Fibroblast of lung (primary cell): ENCODE measurements around the gene OCIAD1. TPM values are rescaled to one million over a fixed set of nuclear protein-coding genes. Genes with fewer than 3 reads are reported as not detected.

Experiments used
- DNase-seq, 2 donors: peaks; one replicate each; pipeline versions ENCODE4 v3.0.0 to v3.0.0-alpha.2; 2010; ENCODE audit warnings: low read depth in 2 of 2
- H2AFZ ChIP-seq: 2 replicates; pipeline ENCODE4 v1.5.1; 2012; ENCODE audit warnings: low read length, control low read depth, inconsistent platforms
- H3K27ac ChIP-seq: 2 replicates; pipeline ENCODE4 v1.5.1; 2011; ENCODE audit warnings: low read length, control low read depth; ENCODE audit not compliant: insufficient read depth
- H3K27me3 ChIP-seq: 2 replicates; pipeline ENCODE4 v1.5.1; 2011; ENCODE audit warnings: mild to moderate bottlenecking, low read length; ENCODE audit not compliant: control insufficient read depth, insufficient read depth
- H3K36me3 ChIP-seq: 2 replicates; pipeline ENCODE4 v1.5.1; 2011; ENCODE audit warnings: low read length; ENCODE audit not compliant: control insufficient read depth, insufficient read depth
- H3K4me1 ChIP-seq: 2 replicates; pipeline ENCODE4 v1.5.1; 2011; ENCODE audit warnings: low read length; ENCODE audit not compliant: control insufficient read depth, insufficient read depth; ENCODE audit errors: extremely low read depth
- H3K4me2 ChIP-seq: 2 replicates; pipeline ENCODE4 v1.5.1; 2011; ENCODE audit warnings: low read length, control low read depth; ENCODE audit not compliant: insufficient read depth; ENCODE audit errors: extremely low read depth
- H3K4me3 ChIP-seq, 4 experiments: fragments of 200-600 bp in 1 of 4; sonication (generic) in 1 of 4; replicated peaks in 1 of 4; 2 replicates each; pipeline ENCODE4 v1.5.1; 2011 to 2016; ENCODE audit warnings: low read length in 4 of 4, low read depth in 3 of 4, mild to moderate bottlenecking in 3 of 4, control low read depth in 2 of 4, inconsistent platforms in 1 of 4, mixed read lengths in 1 of 4; ENCODE audit not compliant: insufficient read depth in 1 of 4; ENCODE audit errors: control extremely low read depth in 1 of 4
- H3K79me2 ChIP-seq: 2 replicates; pipeline ENCODE4 v1.5.1; 2012; ENCODE audit warnings: mild to moderate bottlenecking, low read length, inconsistent platforms; ENCODE audit not compliant: control insufficient read depth, insufficient read depth
- H3K9ac ChIP-seq: 2 replicates; pipeline ENCODE4 v1.5.1; 2011; ENCODE audit warnings: mild to moderate bottlenecking, low read length, control low read depth; ENCODE audit not compliant: insufficient read depth
- H3K9me3 ChIP-seq: 2 replicates; pipeline ENCODE4 v1.5.1; 2012; ENCODE audit warnings: low read depth, low read length; ENCODE audit not compliant: control insufficient read depth, insufficient read depth
- H4K20me1 ChIP-seq: 2 replicates; pipeline ENCODE4 v1.5.1; 2011; ENCODE audit warnings: low read length; ENCODE audit not compliant: control insufficient read depth, insufficient read depth; ENCODE audit errors: extremely low read depth
- EZH2 ChIP-seq: IDR thresholded peaks from 2 replicates; pipeline ENCODE4 v1.5.1; 2012; ENCODE audit warnings: low read length, control low read depth, mild to moderate bottlenecking; ENCODE audit errors: missing control alignments
- polyA plus RNA-seq, 2 donors: library from polyadenylated mRNA; depleted of rRNA in 1 of 2; stranded (reverse) in 1 of 2; unstranded in 1 of 2; fragments of >200 nt; gene quantifications; 2 replicates each; pipeline ENCODE4 v1.2.1, GENCODE V29; 2011 to 2012; ENCODE audit warnings: missing spikeins in 1 of 2
- total RNA-seq: library from RNA; depleted of rRNA; stranded (reverse); fragments of >200 nt; gene quantifications from 2 replicates; pipeline ENCODE4 v1.2.1, GENCODE V29; 2014
- TF ChIP-seq, protein P1 (sequence below), 2 donors: IDR thresholded peaks in 1 of 2; conservative IDR thresholded peaks in 1 of 2; 1 replicate in 1 of 2; 2 replicates in 1 of 2; pipeline ENCODE4 v1.5.1; 2011 to 2012; ENCODE audit warnings: low read length in 2 of 2, control low read depth in 1 of 2, inconsistent platforms in 1 of 2, low read depth in 1 of 2, mild to moderate bottlenecking in 1 of 2

OCIAD1 gene
- total and polyA plus RNA-seq, 2 donors (not counting 1 experiment from before 2014, with no cell fraction given), result 92.8 to 163 TPM

DNA sequence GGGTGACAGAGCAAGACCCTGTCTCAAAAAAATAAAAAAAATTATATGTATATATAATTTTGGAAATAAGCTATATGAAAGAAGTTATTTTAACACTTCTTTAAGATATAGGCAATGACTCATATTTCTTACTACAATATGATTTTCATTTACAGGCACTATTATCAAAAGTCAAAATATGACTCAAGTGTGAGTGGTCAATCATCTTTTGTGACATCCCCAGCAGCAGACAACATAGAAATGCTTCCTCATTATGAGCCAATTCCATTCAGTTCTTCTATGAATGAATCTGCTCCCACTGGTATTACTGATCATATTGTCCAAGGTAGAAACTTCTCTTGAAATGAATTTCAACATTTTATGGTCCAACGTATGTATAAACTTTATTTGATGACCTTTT, 20.8 kb downstream of the OCIAD1 start:
- Histone ChIP-seq H3K9ac (no peak overlapping the region), H3K27me3 (no peaks in the 10 kb centered on the region), H3K36me3 (peaks cover 2% of the 10 kb centered on the region), H3K9me3 (no peaks in the 10 kb centered on the region), H4K20me1 (no peaks in the 10 kb centered on the region), H3K27ac (no peak overlapping the region), H3K4me3 (no peak overlapping the region), H3K79me2 (peaks cover 2% of the 10 kb centered on the region), H2AFZ (no peak overlapping the region), H3K4me2 (no peak overlapping the region), H3K4me1 (no peaks in the 10 kb centered on the region)
- TF ChIP-seq, protein P1, sequence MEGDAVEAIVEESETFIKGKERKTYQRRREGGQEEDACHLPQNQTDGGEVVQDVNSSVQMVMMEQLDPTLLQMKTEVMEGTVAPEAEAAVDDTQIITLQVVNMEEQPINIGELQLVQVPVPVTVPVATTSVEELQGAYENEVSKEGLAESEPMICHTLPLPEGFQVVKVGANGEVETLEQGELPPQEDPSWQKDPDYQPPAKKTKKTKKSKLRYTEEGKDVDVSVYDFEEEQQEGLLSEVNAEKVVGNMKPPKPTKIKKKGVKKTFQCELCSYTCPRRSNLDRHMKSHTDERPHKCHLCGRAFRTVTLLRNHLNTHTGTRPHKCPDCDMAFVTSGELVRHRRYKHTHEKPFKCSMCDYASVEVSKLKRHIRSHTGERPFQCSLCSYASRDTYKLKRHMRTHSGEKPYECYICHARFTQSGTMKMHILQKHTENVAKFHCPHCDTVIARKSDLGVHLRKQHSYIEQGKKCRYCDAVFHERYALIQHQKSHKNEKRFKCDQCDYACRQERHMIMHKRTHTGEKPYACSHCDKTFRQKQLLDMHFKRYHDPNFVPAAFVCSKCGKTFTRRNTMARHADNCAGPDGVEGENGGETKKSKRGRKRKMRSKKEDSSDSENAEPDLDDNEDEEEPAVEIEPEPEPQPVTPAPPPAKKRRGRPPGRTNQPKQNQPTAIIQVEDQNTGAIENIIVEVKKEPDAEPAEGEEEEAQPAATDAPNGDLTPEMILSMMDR (conservative IDR thresholded peaks at IDR 0.05 in 1 of 2, IDR thresholded peaks at IDR 0.05 in 1 of 2; ENCODE audit: low read depth in 1 of 2, low read length in 2 of 2), result no peak
- no peak for TF ChIP-seq EZH2
- DNase-seq, result no peak

DNA sequence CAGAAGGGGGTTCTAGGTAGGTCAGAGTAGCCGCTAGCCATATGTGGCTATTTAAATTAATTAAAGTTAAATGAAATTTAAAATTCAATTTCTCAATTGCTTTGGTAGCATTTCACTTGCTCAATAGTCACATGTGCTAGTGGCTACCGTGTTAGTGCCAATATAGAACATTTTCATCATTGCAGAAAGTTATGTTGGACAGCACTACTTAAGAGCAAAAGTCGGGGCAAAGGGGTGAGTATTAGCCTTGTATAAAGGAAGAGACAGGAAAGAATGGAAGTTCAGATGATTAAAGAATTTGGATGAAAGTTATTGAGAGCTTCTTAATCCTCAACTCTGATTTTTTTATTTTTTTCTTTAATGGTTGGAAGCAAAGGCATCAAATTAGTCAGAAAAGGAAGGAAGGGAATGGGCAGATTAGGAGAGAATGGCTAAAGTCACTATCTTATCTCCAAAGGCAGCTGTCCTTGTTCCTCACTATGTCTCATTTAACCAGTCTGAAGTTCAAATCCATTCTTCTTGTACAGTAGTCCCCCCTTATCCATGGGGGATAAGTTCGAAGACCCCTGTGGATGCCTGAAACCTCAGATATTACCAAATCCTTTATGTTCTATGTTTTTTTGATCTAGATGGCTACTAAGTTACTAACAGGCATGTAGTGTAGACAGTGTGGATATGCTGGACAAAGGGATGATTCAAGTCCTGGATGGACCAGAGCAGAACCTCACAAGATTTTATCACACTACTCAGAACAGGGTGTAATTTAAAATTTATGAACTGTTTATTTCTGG, 22.9 kb downstream of the OCIAD1 start:
- no peaks in the 10 kb centered on the region for H4K20me1 ChIP-seq
- no peak overlapping the region for H2AFZ ChIP-seq
- no peak for TF ChIP-seq EZH2
- TF ChIP-seq, protein P1 (conservative IDR thresholded peaks at IDR 0.05 in 1 of 2, IDR thresholded peaks at IDR 0.05 in 1 of 2; ENCODE audit: low read depth in 1 of 2, low read length in 2 of 2), result no peak
- H3K4me2 ChIP-seq, result no peak overlapping the region
- H3K9ac ChIP-seq, result no peak overlapping the region
- H3K4me1 ChIP-seq, result no peaks in the 10 kb centered on the region
- no peaks in the 10 kb centered on the region for H3K79me2 ChIP-seq
- H3K27me3 ChIP-seq, result no peaks in the 10 kb centered on the region
- H3K27ac ChIP-seq, result no peak overlapping the region
- no peak overlapping the region for H3K4me3 ChIP-seq
- peaks cover 8% of the 10 kb centered on the region for H3K36me3 ChIP-seq
- no peaks in the 10 kb centered on the region for H3K9me3 ChIP-seq
- DNase-seq, result no peak

DNA sequence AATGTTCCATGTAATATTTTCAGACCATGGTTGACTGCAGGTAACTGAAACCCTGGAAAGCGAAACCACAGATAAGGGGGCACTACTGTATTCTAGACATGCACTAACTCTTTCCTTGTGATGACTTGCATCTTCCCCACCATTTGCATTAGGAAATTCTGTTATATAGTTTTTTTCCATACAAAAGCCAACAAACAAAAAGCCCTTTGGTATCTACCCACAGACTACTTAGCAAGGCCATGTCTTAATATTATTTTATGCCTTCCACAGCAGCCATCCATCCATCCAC, 23.5 kb downstream of the OCIAD1 start:
- Histone ChIP-seq H3K27me3 (no peaks in the 10 kb centered on the region), H3K4me1 (no peaks in the 10 kb centered on the region), H3K4me2 (no peak overlapping the region), H2AFZ (no peak overlapping the region), H3K4me3 (no peak overlapping the region), H3K79me2 (no peaks in the 10 kb centered on the region), H3K27ac (no peak overlapping the region), H3K9ac (no peak overlapping the region), H3K36me3 (peaks cover 8% of the 10 kb centered on the region), H4K20me1 (no peaks in the 10 kb centered on the region), H3K9me3 (no peaks in the 10 kb centered on the region)
- TF ChIP-seq EZH2, result no peak
- TF ChIP-seq, protein P1 (conservative IDR thresholded peaks at IDR 0.05 in 1 of 2, IDR thresholded peaks at IDR 0.05 in 1 of 2; ENCODE audit: low read depth in 1 of 2, low read length in 2 of 2), result no peak
- no peak for DNase-seq
